Globus pallidus (tissue), 1 donor: Measurements from ENCODE around the gene MIOS.

Experiments
- DNase-seq: peaks from one replicate; pipeline ENCODE4 v3.0.0-alpha.2; 2015; ENCODE audit warnings: low spot score

MIOS gene

DNA sequence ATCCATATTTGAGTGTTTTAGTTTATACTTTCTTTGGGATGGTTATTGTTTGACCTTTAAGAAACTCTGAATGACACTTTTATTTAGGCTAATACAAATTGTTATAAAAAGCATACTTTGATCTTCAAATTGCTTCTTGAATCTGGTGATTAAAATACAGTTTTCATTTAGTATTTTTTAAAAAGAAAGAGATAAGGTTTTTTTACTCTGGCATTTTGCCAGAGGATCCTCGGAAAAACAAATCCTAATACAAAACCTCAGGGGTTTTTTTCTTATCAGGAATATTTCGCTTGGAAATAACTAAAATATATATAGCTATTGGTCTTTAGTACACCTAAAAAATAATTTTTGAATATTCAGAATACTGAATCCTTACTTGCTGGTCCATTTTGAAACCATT is 17.0 kb downstream of the MIOS start:
- no peak for DNase-seq

DNA sequence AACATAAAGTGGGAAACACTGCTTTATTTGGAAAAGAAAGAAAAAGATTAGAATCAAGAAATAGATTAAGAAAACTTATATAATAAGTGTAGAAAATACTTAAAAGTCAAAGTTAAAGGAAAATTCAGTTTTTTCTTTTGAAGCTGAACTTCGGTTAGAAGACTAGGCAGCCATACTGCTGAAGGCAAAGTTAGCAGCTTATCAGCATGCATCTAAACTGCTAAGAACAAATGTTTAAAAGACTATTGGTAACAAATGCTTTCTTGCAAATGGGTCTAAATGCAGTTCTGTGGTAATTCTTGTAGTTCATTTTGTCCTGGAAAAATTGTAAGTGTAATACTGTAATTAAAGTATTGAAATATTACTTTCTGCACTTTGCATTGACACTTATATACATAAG is 18.0 kb downstream of the MIOS start:
- DNase-seq: no peak

DNA sequence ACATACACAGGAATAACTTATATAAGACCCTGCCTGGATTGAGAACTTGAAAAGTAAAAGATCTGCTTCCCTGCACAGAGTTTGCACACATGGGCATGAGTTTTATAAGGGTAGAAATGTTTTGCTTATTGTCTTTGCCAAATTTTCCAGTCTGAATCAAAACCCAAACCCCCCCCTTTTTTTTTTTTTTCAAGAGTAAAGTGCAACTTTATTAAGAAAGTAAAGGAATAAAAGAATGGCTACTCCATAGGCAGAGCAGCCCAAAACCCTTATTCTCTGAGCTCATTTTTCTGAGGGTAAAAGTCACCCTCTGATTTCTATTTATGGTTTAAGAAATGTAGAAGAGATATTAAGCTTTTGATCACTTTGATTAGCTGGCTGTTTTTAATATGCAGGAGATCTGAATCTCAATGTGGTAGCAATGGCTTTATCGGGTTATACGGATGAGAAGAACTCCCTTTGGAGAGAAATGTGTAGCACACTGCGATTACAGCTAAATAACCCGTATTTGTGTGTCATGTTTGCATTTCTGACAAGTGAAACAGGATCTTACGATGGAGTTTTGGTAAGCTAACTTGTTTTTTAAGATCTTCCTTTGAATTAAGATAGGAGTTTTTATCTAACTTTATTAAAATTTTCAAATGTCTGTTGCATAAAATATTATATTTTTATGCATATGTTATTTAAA is 18.7 kb downstream of the MIOS start:
- no peak for DNase-seq

GRCh38 chr7:7595451-7595850 is 28.8 kb downstream of the MIOS start:
- DNase-seq: peak; percentile 18

DNA sequence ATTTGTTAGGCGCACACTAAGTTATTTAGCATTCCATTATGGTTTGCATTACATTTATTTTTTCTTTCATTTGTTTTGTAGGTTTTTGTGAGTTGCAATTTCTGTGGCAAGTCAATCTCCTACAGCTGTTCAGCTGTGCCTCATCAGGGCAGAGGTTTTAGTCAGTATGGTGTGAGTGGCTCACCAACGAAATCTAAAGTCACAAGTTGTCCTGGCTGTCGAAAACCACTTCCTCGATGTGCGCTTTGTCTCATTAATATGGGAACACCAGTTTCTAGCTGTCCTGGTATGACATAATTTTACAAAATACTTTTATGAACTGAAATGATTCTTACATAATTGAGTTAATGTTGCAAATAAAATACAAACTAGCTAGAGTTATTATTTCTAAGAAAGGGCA is 29.5 kb downstream of the MIOS start:
- DNase-seq: no peak

DNA sequence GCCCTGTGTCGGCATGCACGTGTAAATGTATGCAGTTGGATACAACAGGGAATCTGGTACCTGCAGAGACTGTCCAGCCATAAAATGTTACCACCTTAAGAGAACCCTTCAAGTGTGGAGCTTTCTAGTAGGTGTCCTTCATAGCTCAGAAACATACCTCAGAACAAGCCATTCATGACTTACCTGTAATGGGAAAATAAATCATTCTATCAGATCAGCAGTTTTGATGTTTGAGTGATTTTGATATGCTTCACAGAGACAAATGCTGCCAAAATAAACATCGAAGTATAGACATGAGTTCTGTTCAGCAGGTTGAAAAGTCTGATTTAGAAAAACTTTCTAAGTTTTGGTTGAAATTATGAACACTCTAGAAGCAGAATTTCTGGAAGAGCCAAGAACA is 40.3 kb downstream of the MIOS start:
- no peak for DNase-seq

GRCh38 chr7:7609330-7609729 is 42.6 kb downstream of the MIOS start:
- DNase-seq: no peak

DNA sequence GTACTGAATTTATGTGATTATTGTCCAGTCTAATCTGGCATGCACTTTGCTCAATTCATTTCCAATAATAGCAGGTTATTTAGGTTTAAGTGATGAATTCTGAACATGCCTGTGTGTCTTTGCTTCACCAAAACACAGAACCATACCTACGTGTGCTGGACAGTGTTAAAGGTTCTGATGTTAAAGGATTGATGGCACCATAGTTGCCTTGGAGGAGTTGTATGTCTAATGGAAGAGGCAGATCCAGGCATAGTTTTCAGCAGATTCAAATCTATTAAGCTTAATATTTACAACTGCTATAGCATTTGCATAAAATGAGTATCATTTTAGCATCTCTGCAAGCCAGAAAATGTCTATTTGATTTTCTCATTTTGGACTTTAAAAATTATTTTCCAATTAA is 45.8 kb downstream of the MIOS start:
- DNase-seq: no peak

- DNase-seq: no peak
Measured at GRCh38 chr7:7613210-7613609, 46.5 kb downstream of the MIOS start.

DNA sequence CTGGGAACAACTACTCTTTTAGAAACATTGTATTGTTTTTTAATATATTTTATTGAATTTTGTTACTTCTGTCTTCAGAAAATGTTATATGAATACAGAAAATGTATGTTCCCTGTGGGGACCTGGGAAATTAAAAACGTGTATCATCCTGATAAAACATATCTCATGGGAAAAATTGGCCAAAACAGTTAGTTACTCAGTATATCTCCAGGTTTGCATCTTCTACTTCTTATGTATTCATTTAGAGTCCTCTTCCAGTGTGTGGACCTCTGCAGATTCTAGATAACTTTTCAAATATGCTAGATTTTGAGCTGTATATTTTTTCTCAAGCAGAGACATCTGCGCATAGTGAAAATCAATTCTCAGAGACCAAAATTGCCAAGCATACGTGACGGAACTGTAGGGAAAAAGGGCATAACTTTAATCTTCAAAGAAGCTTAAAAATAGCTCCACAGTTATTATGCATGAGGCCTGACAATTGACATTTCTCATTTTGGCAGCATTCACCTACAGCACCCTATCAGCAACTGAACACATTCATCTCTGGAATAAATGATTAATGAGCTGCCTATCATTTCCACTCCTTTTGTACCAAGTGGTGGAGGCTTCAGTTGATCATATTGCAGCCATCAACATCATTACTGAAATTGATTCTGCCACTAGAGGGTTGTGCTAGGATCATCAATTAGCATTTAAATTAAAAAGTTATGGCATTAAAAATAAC is 47.5 kb downstream of the MIOS start:
- DNase-seq: no peak

DNA sequence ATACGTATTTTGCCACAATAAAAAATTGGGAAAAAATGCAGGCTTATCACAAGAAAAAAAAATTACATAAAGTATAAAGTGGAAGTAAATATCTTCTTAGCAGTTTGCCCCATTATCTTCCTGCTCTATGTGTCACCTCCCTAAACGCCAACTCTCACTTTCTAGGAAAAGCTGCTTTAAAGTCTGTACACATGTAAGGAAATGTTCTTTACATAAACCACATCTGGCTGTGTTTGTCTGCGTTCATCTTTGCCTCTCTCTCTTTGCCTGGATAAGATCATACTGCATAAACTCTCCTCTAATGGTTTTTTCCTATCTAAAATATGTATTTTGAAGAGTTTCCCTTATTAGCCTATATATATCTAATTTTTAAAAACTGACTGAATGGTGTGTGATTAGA is 50.9 kb downstream of the MIOS start:
- DNase-seq: no peak

DNA sequence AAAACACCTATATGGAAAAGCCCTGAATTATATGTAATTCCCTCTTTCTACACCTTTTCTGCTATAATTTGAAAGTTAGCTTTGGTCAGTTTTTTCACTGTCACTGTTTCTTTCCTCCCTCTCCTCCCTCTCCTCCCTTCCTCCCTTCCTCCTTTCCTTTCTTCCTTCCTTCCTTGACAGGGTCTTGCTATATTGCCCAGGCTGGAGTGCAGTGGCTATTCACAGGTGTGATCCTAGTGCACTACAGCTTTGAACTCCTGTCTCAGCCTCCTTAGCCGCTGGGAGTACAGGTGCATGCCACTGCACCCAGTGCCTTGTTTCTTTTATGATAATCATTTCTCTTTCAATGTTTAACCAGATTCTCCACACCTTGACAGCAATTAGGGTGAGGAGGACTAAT is 51.7 kb downstream of the MIOS start:
- no peak for DNase-seq

GRCh38 chr7:7620236-7620635 is 53.6 kb downstream of the MIOS start:
- no peak for DNase-seq

GRCh38 chr7:7620644-7621210 is 54.0 kb downstream of the MIOS start:
- no peak for DNase-seq

DNA sequence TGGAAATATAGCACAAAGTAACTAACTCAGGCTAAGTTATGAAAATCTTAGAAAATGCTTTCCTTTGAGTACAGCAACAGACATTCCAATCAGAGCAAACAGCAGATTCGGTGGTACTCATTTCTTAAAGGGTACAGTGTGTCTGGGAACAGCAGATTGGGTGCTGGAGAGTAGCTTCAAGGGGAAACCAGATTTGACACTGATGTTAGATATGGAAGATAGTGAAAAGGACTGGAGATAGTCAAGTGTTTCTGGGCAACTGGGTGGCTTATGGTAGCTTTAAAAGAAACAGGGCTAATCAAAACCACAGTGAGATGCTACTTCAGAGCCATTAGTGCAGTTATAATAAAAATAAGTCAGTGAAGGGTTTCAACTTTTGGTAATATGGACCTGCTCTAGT is 61.8 kb downstream of the MIOS start:
- DNase-seq: no peak

DNA sequence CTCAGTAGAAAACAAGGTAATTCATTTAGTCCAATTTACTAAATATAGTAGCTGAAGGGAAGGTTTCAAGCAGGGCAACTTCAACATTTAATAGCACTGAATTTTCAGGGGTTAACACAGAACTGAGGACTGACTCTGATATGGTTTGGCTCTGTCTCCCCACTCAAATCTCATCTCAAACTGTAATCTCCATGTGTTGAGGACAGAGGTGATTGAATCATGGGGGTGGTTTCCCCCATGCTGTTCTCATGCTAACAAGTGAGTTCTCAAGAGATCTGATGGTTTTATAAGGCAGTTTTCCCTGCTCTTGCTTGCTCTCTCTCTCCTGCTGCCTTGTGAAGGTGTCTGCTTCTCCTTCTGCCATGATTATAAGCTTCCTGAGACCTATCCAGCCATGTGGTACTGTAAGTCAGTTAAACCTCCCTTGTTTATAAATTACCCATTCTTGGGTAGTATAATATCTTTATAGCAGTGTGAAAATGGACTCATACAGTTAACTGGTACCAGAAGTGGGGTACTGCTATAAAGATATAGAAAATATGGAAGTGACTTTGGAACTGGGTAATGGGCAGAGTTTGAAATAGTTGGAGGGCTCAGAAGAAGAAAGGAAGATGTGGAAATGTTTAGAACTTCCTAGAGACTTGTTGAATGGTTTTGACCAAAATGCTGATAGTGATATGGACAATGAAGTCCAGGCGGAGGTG is 64.1 kb downstream of the MIOS start:
- no peak for DNase-seq

- DNase-seq: peak; percentile 2
Measured at GRCh38 chr7:7639421-7639820, 72.7 kb downstream of the MIOS start.

DNA sequence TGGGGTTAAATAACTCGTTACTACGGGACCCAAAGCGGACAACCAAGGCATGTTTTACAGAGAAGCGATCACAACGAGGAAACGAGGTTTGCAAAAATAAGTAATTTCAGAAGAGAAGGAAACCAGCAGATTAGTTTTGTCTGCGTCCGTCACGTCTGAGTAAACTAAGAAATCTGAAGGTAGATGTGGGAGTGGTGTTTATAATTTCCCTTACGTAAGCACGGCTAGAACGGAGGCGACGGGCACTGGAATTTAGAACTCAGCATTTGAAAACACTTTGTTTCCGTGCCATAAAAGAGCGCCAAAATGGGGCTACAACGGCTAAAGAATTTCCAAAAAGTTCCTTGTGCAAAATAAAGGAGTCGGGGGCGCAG is 73.2 kb downstream of the MIOS start:
- no peak for DNase-seq

- DNase-seq: peak; percentile 99
Measured at GRCh38 chr7:7640221-7641128, 73.8 kb downstream of the MIOS start, which contains the start of gene UMAD1. TSS of gene UMAD1 (plus strand) at chr7:7640752. CDS start at chr7:7673372, 32,620 bp downstream.

DNA sequence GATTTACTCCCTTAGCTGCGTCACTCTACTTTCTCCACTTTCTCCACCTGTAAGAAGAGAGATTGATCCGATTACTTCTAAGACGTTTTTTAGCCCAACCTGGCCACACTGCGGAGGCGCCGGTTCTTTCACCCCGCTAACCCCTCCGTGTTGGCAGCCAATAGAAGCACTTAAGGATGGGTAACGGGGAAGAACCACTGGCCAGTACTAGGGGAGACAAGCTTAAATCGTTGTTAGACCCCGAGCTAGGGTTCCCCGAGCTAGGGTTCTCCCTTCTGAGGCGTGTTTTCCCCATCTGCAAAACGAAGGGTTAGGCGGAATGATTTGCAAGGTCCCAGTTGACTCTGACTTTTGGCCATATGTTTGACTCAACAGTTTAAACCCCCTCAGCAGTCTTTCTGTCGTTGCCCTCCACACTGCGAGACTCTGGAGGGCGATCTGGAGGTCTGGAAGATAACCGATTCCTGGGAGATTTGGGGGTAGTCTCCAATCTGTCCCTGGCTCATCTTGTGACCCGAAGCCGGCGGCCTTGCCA is 74.5 kb downstream of the MIOS start:
- no peak for DNase-seq

GRCh38 chr7:7642081-7642480 is 75.4 kb downstream of the MIOS start:
- no peak for DNase-seq
